PC-9 (cell line): ENCODE results near the gene ULK3.

ENCODE experiments used
- EZH2 ChIP-seq: fragments of 200-600 bp; sonication (generic); IDR thresholded peaks from 2 replicates; pipeline ENCODE4 v1.8.0; 2017; ENCODE audit warnings: antibody characterized with exemption, low read depth
- TF ChIP-seq, protein P1 (sequence below): fragments of 200-600 bp; sonication (generic); conservative IDR thresholded peaks from 2 replicates; pipeline ENCODE4 v1.6.1; 2017; ENCODE audit warnings: mixed run types, antibody characterized with exemption, mild to moderate bottlenecking, moderate library complexity

DNA sequence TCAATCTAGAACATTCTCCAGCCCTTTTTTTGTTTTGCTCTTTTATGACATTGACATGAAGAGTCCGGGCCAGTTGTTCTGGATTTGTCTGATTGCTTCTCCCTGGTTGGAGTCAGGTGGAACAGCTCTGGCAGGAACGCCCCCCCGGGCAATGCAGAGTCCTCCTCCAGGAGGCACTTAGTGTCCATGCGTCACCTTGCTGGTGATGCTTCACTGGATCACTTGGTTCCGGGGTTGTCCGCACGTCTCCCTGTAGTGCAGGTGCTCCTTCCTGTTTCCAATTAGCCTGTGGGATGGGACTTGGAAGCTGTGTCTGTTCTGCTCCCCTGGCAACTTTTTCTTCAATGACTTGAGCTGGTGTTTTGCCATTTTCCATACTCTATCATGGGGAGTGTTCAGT is 51.3 kb downstream of the ULK3 start:
- TF ChIP-seq, protein P1, sequence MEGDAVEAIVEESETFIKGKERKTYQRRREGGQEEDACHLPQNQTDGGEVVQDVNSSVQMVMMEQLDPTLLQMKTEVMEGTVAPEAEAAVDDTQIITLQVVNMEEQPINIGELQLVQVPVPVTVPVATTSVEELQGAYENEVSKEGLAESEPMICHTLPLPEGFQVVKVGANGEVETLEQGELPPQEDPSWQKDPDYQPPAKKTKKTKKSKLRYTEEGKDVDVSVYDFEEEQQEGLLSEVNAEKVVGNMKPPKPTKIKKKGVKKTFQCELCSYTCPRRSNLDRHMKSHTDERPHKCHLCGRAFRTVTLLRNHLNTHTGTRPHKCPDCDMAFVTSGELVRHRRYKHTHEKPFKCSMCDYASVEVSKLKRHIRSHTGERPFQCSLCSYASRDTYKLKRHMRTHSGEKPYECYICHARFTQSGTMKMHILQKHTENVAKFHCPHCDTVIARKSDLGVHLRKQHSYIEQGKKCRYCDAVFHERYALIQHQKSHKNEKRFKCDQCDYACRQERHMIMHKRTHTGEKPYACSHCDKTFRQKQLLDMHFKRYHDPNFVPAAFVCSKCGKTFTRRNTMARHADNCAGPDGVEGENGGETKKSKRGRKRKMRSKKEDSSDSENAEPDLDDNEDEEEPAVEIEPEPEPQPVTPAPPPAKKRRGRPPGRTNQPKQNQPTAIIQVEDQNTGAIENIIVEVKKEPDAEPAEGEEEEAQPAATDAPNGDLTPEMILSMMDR, result no peak
- no peak for TF ChIP-seq EZH2
